ENCODE results near the gene EXO1.
"Not testable (repeated sequence)": the region's sequence is repeated elsewhere in the genome, so short reads cannot be mapped to it uniquely, and the experiment has no call there.

EXO1 gene

GRCh38 chr1:241847796-241848685, at the start of gene EXO1:
Gene EXO1 (plus strand): TSS chr1:241848204. CDS start chr1:241850426, 2,222 bp downstream.
- DNase-seq (ENCODE audit: low spot score), result peak; percentile 94

- DNase-seq (ENCODE audit: low spot score), result no peak
These were observed 48.6 kb upstream of the EXO1 start for GRCh38 chr1:241799416-241799815.

GRCh38 chr1:241800640-241801039, 47.4 kb upstream of the EXO1 start:
- DNase-seq (ENCODE audit: low spot score), result no peak

GRCh38 chr1:241802863-241803262, 45.1 kb upstream of the EXO1 start:
- no peak for DNase-seq (ENCODE audit: low spot score)

- not testable (repeated sequence) for DNase-seq (ENCODE audit: low spot score)
These were observed 43.3 kb upstream of the EXO1 start for GRCh38 chr1:241804706-241805105.

- no peak for DNase-seq (ENCODE audit: low spot score)
These were observed 39.7 kb upstream of the EXO1 start for GRCh38 chr1:241808265-241808664.

GRCh38 chr1:241810769-241811405, 37.1 kb upstream of the EXO1 start:
- DNase-seq (ENCODE audit: low spot score), result no peak

- DNase-seq (ENCODE audit: low spot score), result no peak
These were observed 34.2 kb upstream of the EXO1 start for GRCh38 chr1:241813768-241814320.

GRCh38 chr1:241816008-241816407, 32.0 kb upstream of the EXO1 start:
- DNase-seq (ENCODE audit: low spot score), result no peak

- no peak for DNase-seq (ENCODE audit: low spot score)
These were observed 30.6 kb upstream of the EXO1 start for GRCh38 chr1:241817331-241817792.

- DNase-seq (ENCODE audit: low spot score), result no peak
These were observed 29.9 kb upstream of the EXO1 start for GRCh38 chr1:241817956-241818612.

GRCh38 chr1:241819340-241819866, 28.6 kb upstream of the EXO1 start:
- DNase-seq (ENCODE audit: low spot score), result no peak

- DNase-seq (ENCODE audit: low spot score), result no peak
These were observed 26.6 kb upstream of the EXO1 start for GRCh38 chr1:241821363-241821762.

- no peak for DNase-seq (ENCODE audit: low spot score)
These were observed 25.2 kb upstream of the EXO1 start for GRCh38 chr1:241822846-241823245.

- DNase-seq (ENCODE audit: low spot score), result no peak
These were observed 24.1 kb upstream of the EXO1 start for GRCh38 chr1:241823925-241824324.

GRCh38 chr1:241825581-241825980, 22.4 kb upstream of the EXO1 start:
- no peak for DNase-seq (ENCODE audit: low spot score)

GRCh38 chr1:241826613-241827012, 21.4 kb upstream of the EXO1 start:
- DNase-seq (ENCODE audit: low spot score), result not testable (repeated sequence)

GRCh38 chr1:241827264-241827663, 20.7 kb upstream of the EXO1 start:
- no peak for DNase-seq (ENCODE audit: low spot score)

GRCh38 chr1:241828463-241829021, 19.5 kb upstream of the EXO1 start:
- DNase-seq (ENCODE audit: low spot score), result no peak

GRCh38 chr1:241829468-241829867, 18.5 kb upstream of the EXO1 start:
- DNase-seq (ENCODE audit: low spot score), result no peak

GRCh38 chr1:241834733-241835377, 13.1 kb upstream of the EXO1 start:
- DNase-seq (ENCODE audit: low spot score), result no peak
